Progenitor cell of endocrine pancreas (in vitro differentiated cells): ENCODE data around the gene POLE2. TPM values are rescaled to one million over a fixed set of nuclear protein-coding genes. Genes with fewer than 3 reads are reported as not detected.
A peak's percentile ranks its signal among the peaks of the same experiment; 100 is the strongest.

ENCODE experiments used
- DNase-seq: peaks from one replicate; pipeline ENCODE4 v3.0.0; 2021; ENCODE audit warnings: low spot score; ENCODE audit not compliant: unreplicated experiment
- H3K27ac Mint-ChIP-seq: 2 replicates; pipeline ENCODE4 v1.8.0; 2021; ENCODE audit warnings: mild to moderate bottlenecking, moderate library complexity, mixed read lengths
- H3K27me3 Mint-ChIP-seq: 2 replicates; pipeline ENCODE4 v1.8.0; 2021; ENCODE audit warnings: mixed read lengths
- H3K36me3 Mint-ChIP-seq: 2 replicates; pipeline ENCODE4 v1.8.0; 2022; ENCODE audit warnings: mixed read lengths; ENCODE audit not compliant: insufficient read depth
- H3K4me1 Mint-ChIP-seq: 2 replicates; pipeline ENCODE4 v1.8.0; 2021; ENCODE audit warnings: low read depth, mixed read lengths
- H3K4me3 Mint-ChIP-seq: 2 replicates; pipeline ENCODE4 v1.8.0; 2021; ENCODE audit warnings: low read depth, mild to moderate bottlenecking, moderate library complexity, mixed read lengths
- H3K9me3 Mint-ChIP-seq: 2 replicates; pipeline ENCODE4 v1.8.0; 2021; ENCODE audit warnings: low read depth, mixed read lengths
- total RNA-seq: library from RNA; stranded (reverse); gene quantifications from 2 replicates; pipeline ENCODE4 v1.2.1, GENCODE V29; 2021
- TF ChIP-seq, protein P1 (sequence below): fragments of 200-600 bp; sonication (generic); IDR thresholded peaks from one replicate; pipeline ENCODE4 v1.5.0; 2021; ENCODE audit warnings: antibody characterized with exemption, mild to moderate bottlenecking; ENCODE audit not compliant: unreplicated experiment

POLE2 gene
- total RNA-seq, 1 donor from 2014 or later = 14.9 TPM

DNA sequence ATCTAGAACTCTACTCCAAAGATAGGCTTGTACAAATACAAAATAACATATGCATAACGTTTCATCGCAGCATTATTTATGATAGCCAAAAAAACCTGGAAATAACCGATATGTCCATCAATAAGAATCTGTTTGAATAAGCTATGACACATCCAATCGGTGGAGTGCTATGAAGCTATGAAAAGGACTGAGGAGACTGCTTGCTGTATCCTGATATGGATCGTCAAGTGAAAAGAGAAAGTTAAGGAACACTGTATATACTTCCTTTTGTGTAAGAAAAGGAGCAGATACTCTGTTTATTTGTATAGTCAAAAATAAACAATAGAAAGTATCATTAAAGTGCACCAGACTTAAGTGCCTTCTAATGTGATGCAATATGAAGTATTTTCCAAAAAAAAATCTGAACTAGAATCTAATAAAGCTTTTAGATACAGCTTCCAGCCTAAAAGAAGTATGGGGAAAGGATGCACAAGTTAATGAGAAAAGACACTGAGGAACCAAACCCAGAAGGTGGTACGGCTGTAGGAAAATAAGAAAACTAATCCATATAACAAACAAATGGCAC lies 4.3 kb upstream of the POLE2 start:
- TF ChIP-seq, protein P1, sequence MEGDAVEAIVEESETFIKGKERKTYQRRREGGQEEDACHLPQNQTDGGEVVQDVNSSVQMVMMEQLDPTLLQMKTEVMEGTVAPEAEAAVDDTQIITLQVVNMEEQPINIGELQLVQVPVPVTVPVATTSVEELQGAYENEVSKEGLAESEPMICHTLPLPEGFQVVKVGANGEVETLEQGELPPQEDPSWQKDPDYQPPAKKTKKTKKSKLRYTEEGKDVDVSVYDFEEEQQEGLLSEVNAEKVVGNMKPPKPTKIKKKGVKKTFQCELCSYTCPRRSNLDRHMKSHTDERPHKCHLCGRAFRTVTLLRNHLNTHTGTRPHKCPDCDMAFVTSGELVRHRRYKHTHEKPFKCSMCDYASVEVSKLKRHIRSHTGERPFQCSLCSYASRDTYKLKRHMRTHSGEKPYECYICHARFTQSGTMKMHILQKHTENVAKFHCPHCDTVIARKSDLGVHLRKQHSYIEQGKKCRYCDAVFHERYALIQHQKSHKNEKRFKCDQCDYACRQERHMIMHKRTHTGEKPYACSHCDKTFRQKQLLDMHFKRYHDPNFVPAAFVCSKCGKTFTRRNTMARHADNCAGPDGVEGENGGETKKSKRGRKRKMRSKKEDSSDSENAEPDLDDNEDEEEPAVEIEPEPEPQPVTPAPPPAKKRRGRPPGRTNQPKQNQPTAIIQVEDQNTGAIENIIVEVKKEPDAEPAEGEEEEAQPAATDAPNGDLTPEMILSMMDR = no peak
- Mint-ChIP-seq H3K4me1 (peaks cover 12% of the 10 kb centered on the region), H3K4me3 (peak overlapping the region; percentile 79), H3K27me3 (no peaks in the 10 kb centered on the region), H3K36me3 (no peaks in the 10 kb centered on the region), H3K9me3 (no peaks in the 10 kb centered on the region), H3K27ac (peak overlapping the region; percentile 93)
- no peak for DNase-seq

DNA sequence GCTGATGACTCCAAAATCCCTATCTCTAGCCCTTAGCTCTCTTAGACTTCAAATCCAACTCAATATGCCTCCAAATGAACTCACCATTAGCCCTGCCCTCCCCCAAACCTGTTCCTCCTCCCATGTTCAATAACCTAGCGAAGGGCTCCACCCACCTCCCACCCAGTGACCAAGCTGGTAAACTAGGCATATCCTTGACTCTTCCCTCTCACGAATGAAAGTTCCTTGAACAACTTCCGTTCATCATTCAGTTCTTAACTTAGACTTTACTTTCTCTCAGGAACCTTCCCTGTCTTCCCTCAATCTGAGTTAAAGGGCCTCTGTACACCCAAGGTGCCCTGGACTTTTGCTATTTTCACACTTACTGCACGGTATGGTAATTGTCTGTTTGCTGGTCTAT lies 3.0 kb upstream of the POLE2 start:
- no peak overlapping the region for H3K27ac Mint-ChIP-seq
- DNase-seq = no peak
- TF ChIP-seq, protein P1 = no peak
- no peak overlapping the region for H3K4me3 Mint-ChIP-seq
- no peaks in the 10 kb centered on the region for H3K9me3 Mint-ChIP-seq
- H3K27me3 Mint-ChIP-seq = no peaks in the 10 kb centered on the region
- no peaks in the 10 kb centered on the region for H3K36me3 Mint-ChIP-seq
- H3K4me1 Mint-ChIP-seq = peaks cover 17% of the 10 kb centered on the region

DNA sequence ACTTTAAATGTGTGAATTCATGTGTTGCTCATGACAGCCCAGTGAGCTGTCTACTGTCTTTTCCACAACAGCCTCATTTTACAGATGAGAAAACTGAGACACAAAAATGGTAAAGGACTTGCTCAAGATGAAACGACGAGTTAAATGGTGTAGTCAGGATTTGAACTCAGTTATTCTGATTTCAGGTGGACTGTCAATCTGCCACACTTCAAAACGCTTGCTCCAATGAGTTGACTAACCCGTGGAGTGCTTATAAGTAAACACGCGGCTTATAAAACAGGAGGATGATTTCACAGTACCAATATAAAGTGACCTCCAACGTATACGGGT lies 652 bp upstream of the POLE2 start:
- Mint-ChIP-seq H3K27ac (peak overlapping the region; percentile 95), H3K36me3 (no peaks in the 10 kb centered on the region), H3K9me3 (no peaks in the 10 kb centered on the region), H3K4me1 (peaks cover 17% of the 10 kb centered on the region), H3K4me3 (peak overlapping the region; percentile 86), H3K27me3 (no peaks in the 10 kb centered on the region)
- DNase-seq = no peak
- TF ChIP-seq, protein P1 = no peak

DNA sequence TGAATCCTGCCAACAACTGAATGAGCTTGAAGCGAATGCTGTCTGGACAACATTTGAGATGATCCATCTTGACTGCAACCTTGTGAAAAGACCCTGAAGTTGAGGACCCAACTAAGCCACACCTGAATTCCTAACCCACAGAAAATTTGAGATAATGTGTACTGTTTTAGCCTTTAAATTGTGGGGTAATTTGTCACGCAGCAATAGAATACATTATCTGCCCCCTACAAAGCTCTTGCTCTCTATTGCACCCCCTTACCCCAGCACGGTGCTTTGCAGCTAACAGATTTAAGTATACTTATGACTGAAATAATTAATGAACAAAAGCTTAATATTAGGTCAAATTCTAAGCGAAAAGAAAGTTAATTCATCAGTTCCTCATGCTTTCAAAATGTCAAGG lies 1.6 kb downstream of the POLE2 start:
- H3K27ac Mint-ChIP-seq = peak overlapping the region; percentile 31

DNA sequence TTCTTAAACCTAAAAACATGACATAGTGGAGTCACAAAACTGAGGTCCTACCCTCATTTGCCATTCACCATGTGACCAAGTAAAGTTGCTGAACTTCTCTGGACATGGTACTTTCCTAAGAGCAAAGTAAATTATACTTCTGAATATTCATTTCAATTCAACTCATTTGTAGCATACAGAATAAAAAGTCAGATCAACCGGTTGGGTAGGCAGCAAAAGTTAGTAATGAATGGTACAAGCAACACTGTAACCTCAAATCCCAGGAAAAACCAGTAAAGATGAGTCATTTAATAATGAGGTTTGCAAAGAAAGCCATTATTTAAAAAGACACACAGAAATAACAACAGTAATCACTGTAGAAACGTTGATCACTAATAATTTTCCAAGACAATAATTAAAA lies 8.7 kb downstream of the POLE2 start:
- Mint-ChIP-seq H3K27ac (no peak overlapping the region), H3K4me3 (no peak overlapping the region), H3K27me3 (no peaks in the 10 kb centered on the region), H3K4me1 (no peaks in the 10 kb centered on the region), H3K9me3 (no peaks in the 10 kb centered on the region), H3K36me3 (peaks cover 11% of the 10 kb centered on the region)
- TF ChIP-seq, protein P1 = no peak
- DNase-seq = no peak

More for the DNA sequence above, 1.6 kb downstream of the POLE2 start:
- TF ChIP-seq, protein P1 = no peak
- Mint-ChIP-seq H3K27me3 (no peaks in the 10 kb centered on the region), H3K36me3 (peaks cover 3% of the 10 kb centered on the region), H3K9me3 (no peaks in the 10 kb centered on the region), H3K4me3 (peak overlapping the region; percentile 68), H3K4me1 (peaks cover 9% of the 10 kb centered on the region)
- no peak for DNase-seq
